Measurements from ENCODE around the gene MPRIP.
A peak's percentile ranks its signal among the peaks of the same experiment; 100 is the strongest.

The MPRIP gene

GRCh38 chr17:17032131-17032692 is 10.0 kb upstream of the MPRIP start:
- DNase-seq = no peak

DNA sequence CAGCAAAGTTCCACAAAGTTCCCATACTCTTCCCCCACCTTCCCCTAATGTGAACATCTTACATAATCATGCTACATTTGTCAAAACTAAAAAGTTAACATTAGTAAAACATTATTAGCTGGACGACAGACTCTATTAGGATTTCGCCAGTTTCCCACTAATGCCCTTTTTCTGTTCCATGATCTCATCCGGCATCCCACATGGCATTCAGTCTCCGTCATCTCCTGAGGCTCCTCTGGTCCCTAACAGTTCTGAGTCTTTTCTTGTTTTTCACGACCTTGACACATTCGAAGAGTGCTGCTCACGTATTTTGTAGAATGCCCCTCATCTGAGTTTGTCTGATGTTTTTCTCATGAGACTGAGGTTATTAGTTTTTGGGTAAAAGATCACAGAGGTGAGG is 8.8 kb upstream of the MPRIP start:
- no peak for DNase-seq

DNA sequence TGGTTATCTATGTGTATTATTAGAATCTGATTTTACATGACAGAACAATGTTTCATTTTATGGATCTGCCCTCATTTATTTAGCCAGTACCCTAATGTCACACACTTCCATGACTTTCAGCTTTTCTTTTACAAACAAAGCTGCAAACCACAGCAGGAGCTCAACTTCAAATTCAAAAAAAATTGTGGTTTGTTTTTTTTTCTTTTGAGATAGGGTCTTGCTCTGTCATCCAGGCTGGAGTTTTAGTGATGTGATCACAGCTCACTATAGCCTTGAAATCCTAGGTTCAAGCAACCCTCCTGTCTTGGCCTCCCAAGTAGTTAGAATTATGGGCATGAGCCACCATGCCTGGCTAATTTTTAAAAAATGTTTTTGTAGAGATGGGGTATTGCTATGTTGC is 8.2 kb upstream of the MPRIP start:
- no peak for DNase-seq

GRCh38 chr17:17034496-17035075 is 7.7 kb upstream of the MPRIP start:
- DNase-seq = no peak

DNA sequence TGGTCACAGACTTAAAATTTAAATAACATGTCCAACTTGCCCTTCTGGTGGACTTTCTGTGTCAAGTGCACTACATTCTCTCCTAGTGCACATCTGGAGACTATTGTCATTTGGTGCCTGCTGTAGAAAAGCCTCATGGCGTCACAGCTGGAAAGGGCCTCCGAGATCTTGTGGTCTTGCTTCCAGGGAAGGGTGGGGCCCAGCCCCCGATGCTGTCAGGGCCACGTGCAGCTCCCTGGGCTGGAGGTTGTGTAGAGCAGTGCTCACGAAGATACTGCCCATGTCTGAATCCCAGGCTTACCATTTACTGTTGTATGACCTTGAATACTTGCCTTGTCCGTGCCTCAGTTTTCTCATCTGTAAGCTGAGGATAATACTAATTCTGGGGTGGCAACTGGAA is 6.8 kb upstream of the MPRIP start:
- DNase-seq = no peak

DNA sequence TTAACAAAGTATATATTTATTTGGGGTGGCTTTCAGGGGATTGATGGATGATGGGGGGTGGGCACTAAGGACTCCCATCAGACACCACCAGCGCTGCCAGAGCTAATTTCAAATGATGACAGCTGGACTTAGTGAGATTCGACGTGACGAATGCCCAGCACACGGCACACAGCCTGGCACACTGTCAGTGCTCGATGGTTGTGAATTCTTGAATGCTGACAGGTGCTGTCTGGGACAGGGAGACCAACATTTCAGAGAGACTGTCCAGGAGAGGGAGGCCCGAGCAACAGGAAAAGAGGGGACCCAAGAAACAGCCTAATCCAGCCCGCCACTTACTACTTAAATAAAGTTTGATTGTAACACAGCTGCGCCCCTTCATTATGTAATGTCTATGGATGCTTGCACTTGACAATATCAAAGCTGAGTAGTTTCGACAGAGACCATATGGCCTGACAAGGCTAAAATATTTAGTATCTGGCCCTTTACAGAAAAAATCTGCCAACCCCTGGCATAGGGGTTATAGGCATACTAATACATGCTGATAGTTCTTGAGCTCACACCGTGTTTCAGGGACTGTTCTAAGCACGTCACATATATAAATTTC is 6.2 kb upstream of the MPRIP start:
- no peak for DNase-seq

- DNase-seq = no peak
Observed at GRCh38 chr17:17036524-17036998, 5.7 kb upstream of the MPRIP start.

DNA sequence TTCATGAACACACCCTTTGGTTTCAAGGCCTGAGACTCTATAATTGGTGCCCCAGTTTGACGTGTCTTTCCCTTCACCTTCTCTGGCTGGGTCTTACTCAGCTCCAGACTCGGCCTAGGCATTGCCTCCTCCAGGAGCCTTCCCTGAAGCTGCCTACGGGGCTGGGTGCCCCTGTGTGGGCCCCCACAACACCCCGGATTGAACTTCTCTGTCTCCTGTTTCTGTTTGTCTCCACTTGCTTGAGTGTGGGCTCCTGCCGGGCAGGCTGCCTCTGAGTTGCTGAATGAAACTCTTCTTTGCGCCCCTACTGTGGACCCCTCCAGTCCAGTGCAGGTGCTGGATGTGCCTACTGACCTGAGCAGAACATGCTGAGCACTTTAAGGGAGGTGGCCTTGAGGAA is 2.3 kb upstream of the MPRIP start:
- no peak for DNase-seq

DNA sequence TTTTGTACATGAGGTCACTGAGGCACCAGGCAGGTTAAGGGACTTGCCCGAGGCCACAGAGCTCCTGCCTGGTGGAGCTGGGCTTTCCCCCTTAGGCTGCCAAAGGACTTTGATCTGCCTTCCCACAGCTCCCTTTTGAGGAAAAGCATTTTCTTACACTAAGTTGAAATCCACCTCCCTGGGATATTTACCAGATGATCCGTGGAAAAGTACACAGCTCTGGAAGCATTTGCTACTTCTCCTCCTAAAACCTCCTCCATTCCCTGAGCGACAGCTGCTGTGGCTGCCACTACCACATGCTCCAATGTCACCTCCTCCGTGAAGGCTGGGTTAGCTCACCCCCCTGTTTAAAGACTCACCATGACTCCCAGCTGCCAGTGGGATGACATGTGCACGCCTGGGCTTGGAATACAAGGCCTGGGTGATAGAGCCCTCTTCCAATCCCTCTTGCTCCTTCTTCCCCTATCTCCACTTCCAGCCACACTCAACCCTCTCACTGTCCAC is 1.2 kb upstream of the MPRIP start:
- DNase-seq = peak; percentile 82

DNA sequence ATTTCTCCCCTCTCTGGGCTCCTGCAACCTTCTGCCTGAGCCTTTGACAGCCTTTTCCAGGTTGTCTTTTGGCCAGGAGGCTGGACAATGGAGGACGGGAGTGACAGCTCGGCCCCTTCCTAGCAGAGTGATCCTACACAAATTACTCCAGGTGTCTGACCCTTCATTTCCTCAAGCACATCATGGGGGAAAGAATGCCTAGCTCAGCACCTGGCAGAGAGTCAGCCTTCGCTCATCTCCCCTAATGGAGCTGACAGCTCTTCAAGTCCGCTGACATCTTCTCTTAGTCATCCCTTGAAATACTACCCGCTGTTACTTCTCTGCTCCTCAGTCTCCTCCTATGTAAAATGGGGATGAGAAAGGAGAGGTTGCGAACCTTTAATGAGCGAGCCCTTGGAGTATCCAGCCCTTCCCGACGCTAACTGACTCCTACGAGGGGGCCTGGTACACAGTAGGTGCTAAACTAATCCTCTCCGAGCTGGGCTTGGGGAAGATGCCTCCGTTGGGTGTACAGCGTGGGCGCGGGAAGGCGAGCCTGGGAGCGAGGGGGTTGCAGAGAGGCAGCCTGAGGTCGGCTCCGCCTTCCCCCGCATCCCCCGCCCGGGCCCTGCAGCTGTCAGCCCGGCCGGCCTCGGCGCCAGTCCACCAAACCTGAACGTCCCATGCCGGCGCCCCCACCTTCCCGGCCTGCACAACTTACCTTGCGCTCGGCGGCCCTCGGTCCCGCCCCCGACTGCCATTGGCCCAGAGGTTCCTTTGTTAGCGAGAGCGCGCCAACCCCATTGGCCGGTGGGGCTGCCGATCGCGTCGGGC is 480 bp upstream of the MPRIP start:
- peak; percentile 95 for DNase-seq

DNA sequence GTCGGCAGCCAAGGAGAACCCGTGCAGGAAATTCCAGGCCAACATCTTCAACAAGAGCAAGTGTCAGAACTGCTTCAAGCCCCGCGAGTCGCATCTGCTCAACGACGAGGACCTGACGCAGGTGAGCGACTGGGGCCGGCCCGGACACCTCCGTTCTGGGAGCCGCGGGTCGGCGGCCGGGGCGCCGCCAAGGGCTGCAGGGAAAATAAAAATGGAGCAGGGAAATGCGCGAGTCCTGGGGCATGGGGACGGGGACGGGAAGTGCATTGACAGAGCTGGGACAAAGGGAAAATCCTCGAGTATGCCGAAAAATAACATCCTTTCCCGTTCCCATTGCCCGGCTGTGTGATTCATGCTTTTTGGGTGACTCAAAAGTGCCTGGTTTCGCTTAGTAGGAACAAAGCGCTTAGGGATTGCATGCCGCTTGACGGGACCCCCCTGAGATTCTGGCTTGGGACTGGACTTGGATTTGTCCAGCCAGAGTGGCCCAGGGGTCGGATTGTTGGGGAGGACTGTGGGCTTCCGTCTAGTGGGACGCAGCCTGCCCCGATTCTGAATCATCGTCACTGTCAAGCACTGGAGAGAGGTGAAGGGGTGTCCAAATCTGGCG is 699 bp downstream of the MPRIP start:
- peak; percentile 26 for DNase-seq

DNA sequence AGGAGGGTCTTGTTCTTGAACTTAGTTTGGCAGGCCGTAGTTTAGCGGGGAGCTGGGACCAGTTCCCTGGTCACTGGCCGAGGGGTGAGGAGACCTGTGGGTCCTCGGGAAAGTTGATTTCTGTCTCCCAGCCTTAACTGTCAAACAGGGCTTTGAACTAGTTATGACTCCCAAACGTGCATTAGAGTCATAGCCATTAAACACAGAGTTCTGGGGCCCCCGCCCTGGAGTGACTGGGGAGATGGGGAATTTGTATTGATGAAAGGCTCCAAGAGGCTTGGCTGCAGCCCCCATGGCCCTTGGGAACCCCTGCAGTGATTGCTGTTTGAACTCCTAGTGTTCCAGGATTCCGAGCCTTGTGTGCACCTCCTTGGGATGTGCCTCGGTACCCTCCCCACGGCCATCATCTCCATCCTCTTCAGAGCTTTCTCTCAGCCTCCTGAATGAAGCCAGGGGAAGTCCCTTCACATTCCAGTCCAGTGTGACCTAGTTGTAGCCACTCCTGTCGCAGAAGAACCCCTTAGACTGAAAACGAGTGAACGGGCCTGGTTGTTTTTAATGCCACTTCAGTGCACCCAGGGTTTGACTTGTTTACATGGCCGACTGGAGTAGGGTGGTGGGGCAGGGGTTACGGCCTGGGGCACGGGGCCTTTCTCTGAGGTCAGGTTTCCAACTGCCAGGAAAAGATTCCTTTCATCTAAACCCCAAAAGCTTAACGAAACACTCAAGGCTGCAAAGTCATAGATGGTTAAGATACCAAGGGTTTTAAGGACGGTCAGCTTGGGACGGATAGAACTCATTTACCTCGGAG is 1.4 kb downstream of the MPRIP start:
- DNase-seq = peak; percentile 24

- DNase-seq = peak; percentile 62
Observed at GRCh38 chr17:17044846-17045561, 2.7 kb downstream of the MPRIP start.

DNA sequence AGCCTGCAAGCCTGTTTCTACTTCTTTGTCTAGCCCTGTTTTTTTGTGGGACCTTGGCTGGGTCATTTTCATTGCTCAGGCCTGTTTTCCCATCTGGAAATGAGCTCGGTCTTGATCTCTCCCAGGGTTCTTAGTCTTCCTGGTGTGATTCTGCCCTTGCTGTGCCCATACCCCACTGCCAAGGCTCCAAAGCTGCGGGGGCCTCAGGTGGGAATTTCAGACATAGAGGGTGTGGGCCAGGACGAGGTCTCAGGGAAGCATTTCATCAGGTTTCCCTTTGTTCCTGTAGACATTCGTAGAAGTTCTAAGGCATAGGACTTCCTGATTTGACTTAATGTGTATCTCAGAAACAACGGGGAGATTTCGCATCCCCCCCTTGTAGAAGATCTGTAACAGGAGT is 5.8 kb downstream of the MPRIP start:
- DNase-seq = no peak

GRCh38 chr17:17050346-17051345 is 8.4 kb downstream of the MPRIP start:
- no peak for DNase-seq

DNA sequence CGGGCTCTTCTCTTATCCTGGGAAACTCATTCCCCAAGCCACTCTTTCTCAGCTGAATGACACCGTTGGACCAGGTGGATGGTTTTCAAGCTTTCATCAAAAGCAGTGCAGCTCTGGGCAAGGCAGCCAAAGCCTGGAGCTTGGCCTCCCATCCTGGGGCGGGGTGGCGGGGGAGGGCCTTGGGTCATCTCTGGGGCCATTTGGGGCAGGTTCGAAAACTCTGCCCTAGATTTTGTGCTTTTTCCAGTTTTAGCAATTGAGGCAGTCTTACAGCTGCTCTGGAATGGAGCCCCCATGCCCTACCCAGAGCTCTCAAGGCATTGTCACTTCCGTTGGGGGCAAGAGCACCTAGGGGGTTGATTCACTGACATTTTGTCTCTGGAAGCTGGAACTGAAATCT is 9.1 kb downstream of the MPRIP start:
- no peak for DNase-seq

- DNase-seq = peak; percentile 77
Observed at GRCh38 chr17:17051791-17052461, 9.7 kb downstream of the MPRIP start.

- no peak for DNase-seq
Observed at GRCh38 chr17:17052462-17053221, 10.4 kb downstream of the MPRIP start.

All from NCI-H69 (cell line).